Loucy (cell line): ENCODE data around the gene EPAS1.

Experiments
- EZH2phosphoT487 ChIP-seq: fragments of 200-600 bp; IDR thresholded peaks from 2 replicates; pipeline ENCODE4 v1.6.1; 2018; ENCODE audit warnings: antibody characterized with exemption, mild to moderate bottlenecking, moderate library complexity, borderline replicate concordance
- TF ChIP-seq, protein P1 (sequence below): fragments of 200-600 bp; sonication (generic); conservative IDR thresholded peaks from 2 replicates; pipeline ENCODE4 v1.5.1; 2014; ENCODE audit warnings: mild to moderate bottlenecking, antibody characterized with exemption, low read length

DNA sequence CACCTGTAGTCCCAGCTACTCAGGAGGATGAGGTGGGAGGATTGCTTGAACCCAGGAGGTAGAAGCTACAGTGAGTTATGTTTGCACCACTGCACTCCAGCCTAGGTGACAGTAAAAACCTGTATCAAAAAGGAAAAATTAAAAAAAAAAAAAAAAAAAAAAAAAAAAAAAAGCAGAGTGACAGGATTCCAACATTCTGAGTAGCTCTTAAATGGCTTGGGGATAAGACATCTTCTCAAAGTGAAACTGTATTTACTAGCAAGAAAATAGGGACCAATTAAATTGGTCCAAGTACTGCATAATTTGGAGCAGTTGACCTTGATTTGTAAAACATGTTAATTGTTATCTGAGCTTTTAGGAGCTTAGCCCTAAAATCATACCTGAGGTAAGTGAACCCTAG is 116.4 kb downstream of the EPAS1 start:
- TF ChIP-seq, protein P1, sequence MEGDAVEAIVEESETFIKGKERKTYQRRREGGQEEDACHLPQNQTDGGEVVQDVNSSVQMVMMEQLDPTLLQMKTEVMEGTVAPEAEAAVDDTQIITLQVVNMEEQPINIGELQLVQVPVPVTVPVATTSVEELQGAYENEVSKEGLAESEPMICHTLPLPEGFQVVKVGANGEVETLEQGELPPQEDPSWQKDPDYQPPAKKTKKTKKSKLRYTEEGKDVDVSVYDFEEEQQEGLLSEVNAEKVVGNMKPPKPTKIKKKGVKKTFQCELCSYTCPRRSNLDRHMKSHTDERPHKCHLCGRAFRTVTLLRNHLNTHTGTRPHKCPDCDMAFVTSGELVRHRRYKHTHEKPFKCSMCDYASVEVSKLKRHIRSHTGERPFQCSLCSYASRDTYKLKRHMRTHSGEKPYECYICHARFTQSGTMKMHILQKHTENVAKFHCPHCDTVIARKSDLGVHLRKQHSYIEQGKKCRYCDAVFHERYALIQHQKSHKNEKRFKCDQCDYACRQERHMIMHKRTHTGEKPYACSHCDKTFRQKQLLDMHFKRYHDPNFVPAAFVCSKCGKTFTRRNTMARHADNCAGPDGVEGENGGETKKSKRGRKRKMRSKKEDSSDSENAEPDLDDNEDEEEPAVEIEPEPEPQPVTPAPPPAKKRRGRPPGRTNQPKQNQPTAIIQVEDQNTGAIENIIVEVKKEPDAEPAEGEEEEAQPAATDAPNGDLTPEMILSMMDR, result no peak
- no peak for TF ChIP-seq EZH2phosphoT487
